ENCODE results near the gene CDH4.

CDH4 gene

GRCh38 chr20:61601853-61602252 lies 349.8 kb downstream of the CDH4 start:
- TF ChIP-seq ZFX (IDR thresholded peaks at IDR 0.05; ENCODE audit: borderline replicate concordance) (no peak), CTCF (IDR thresholded peaks at IDR 0.05) (no peak)
- no peak overlapping the region for H3K27ac ChIP-seq

GRCh38 chr20:61603715-61604114 lies 351.7 kb downstream of the CDH4 start:
- TF ChIP-seq ZFX (IDR thresholded peaks at IDR 0.05; ENCODE audit: borderline replicate concordance) (no peak), CTCF (IDR thresholded peaks at IDR 0.05) (no peak)
- H3K27ac ChIP-seq: no peak overlapping the region

- no peak for TF ChIP-seq ZFX (IDR thresholded peaks at IDR 0.05; ENCODE audit: borderline replicate concordance)
- TF ChIP-seq CTCF (IDR thresholded peaks at IDR 0.05): no peak
- H3K27ac ChIP-seq: no peak overlapping the region
These were observed 352.5 kb downstream of the CDH4 start for GRCh38 chr20:61604549-61604948.

- no peak overlapping the region for H3K27ac ChIP-seq
- TF ChIP-seq ZFX (IDR thresholded peaks at IDR 0.05; ENCODE audit: borderline replicate concordance): no peak
- no peak for TF ChIP-seq CTCF (IDR thresholded peaks at IDR 0.05)
These were observed 353.2 kb downstream of the CDH4 start for GRCh38 chr20:61605283-61605682.

GRCh38 chr20:61605862-61606557 lies 353.9 kb downstream of the CDH4 start:
- no peak for TF ChIP-seq CTCF (IDR thresholded peaks at IDR 0.05)
- TF ChIP-seq ZFX (IDR thresholded peaks at IDR 0.05; ENCODE audit: borderline replicate concordance): no peak
- no peak overlapping the region for H3K27ac ChIP-seq

- no peak for TF ChIP-seq ZFX (IDR thresholded peaks at IDR 0.05; ENCODE audit: borderline replicate concordance)
- TF ChIP-seq CTCF (IDR thresholded peaks at IDR 0.05): no peak
- H3K27ac ChIP-seq: no peak overlapping the region
These were observed 356.4 kb downstream of the CDH4 start for GRCh38 chr20:61608275-61609085.

- H3K27ac ChIP-seq: no peak overlapping the region
- no peak for TF ChIP-seq CTCF (IDR thresholded peaks at IDR 0.05)
- no peak for TF ChIP-seq ZFX (IDR thresholded peaks at IDR 0.05; ENCODE audit: borderline replicate concordance)
These were observed 357.4 kb downstream of the CDH4 start for GRCh38 chr20:61609461-61609860.
